ENCODE data around the gene GH1.
"Not testable (repeated sequence)": the region's sequence is repeated elsewhere in the genome, so short reads cannot be mapped to it uniquely, and the experiment has no call there.

Gene GH1

GRCh38 chr17:63894021-63894420, 24.6 kb downstream of the GH1 start:
- H3K36me3 ChIP-seq (ENCODE audit: insufficient read depth, insufficient read length, low read length); DNase-seq (ENCODE audit: low read depth, low spot score); H3K9me3 ChIP-seq (ENCODE audit: insufficient read depth, low read length); H3K4me1 ChIP-seq (ENCODE audit: insufficient read depth, insufficient read length); H3K4me3 ChIP-seq (ENCODE audit: insufficient read length, low read depth); H3K9ac ChIP-seq (ENCODE audit: insufficient read length, low read depth); H3K27me3 ChIP-seq (ENCODE audit: insufficient read depth, insufficient read length): not testable (repeated sequence)

GRCh38 chr17:63892316-63893037, 26.2 kb downstream of the GH1 start:
- H3K9ac ChIP-seq (ENCODE audit: insufficient read length, low read depth) = not testable (repeated sequence)

GRCh38 chr17:63889026-63889848, 29.4 kb downstream of the GH1 start:
- DNase-seq (ENCODE audit: low read depth, low spot score); H3K4me1 ChIP-seq (ENCODE audit: insufficient read depth, insufficient read length): not testable (repeated sequence)

More at GRCh38 chr17:63892316-63893037, 26.2 kb downstream of the GH1 start:
- not testable (repeated sequence) for H3K4me3 ChIP-seq (ENCODE audit: insufficient read length, low read depth); H3K4me1 ChIP-seq (ENCODE audit: insufficient read depth, insufficient read length); DNase-seq (ENCODE audit: low read depth, low spot score); H3K36me3 ChIP-seq (ENCODE audit: insufficient read depth, insufficient read length, low read length); H3K27me3 ChIP-seq (ENCODE audit: insufficient read depth, insufficient read length); H3K9me3 ChIP-seq (ENCODE audit: insufficient read depth, low read length)

GRCh38 chr17:63885119-63885518, 33.5 kb downstream of the GH1 start:
- not testable (repeated sequence) for H3K9ac ChIP-seq (ENCODE audit: insufficient read length, low read depth)

More at GRCh38 chr17:63889026-63889848, 29.4 kb downstream of the GH1 start:
- H3K9me3 ChIP-seq (ENCODE audit: insufficient read depth, low read length); H3K9ac ChIP-seq (ENCODE audit: insufficient read length, low read depth); H3K27me3 ChIP-seq (ENCODE audit: insufficient read depth, insufficient read length); H3K4me3 ChIP-seq (ENCODE audit: insufficient read length, low read depth); H3K36me3 ChIP-seq (ENCODE audit: insufficient read depth, insufficient read length, low read length): not testable (repeated sequence)

GRCh38 chr17:63882626-63883126, 36.0 kb downstream of the GH1 start:
- not testable (repeated sequence) for H3K36me3 ChIP-seq (ENCODE audit: insufficient read depth, insufficient read length, low read length); H3K4me3 ChIP-seq (ENCODE audit: insufficient read length, low read depth); H3K9me3 ChIP-seq (ENCODE audit: insufficient read depth, low read length); DNase-seq (ENCODE audit: low read depth, low spot score); H3K27me3 ChIP-seq (ENCODE audit: insufficient read depth, insufficient read length); H3K9ac ChIP-seq (ENCODE audit: insufficient read length, low read depth)
- peaks cover 11% of the 10 kb centered on the region for H3K4me1 ChIP-seq (ENCODE audit: insufficient read depth, insufficient read length)

More at GRCh38 chr17:63885119-63885518, 33.5 kb downstream of the GH1 start:
- not testable (repeated sequence) for DNase-seq (ENCODE audit: low read depth, low spot score); H3K27me3 ChIP-seq (ENCODE audit: insufficient read depth, insufficient read length); H3K36me3 ChIP-seq (ENCODE audit: insufficient read depth, insufficient read length, low read length); H3K4me3 ChIP-seq (ENCODE audit: insufficient read length, low read depth); H3K9me3 ChIP-seq (ENCODE audit: insufficient read depth, low read length)
- peaks cover 11% of the 10 kb centered on the region for H3K4me1 ChIP-seq (ENCODE audit: insufficient read depth, insufficient read length)

GRCh38 chr17:63881935-63882601, 36.6 kb downstream of the GH1 start, which contains the start of gene GH2:
Gene GH2, minus strand, starts transcription at chr17:63881944. Its CDS starts 143 bp downstream, at chr17:63881801.
- TF ChIP-seq YY1 (IDR thresholded peaks at IDR 0.05; ENCODE audit: insufficient read depth, insufficient read length) (no peak), ZNF274 (IDR thresholded peaks at IDR 0.05; ENCODE audit: low read depth, low read length) (no peak), SUZ12 (IDR thresholded peaks at IDR 0.05; ENCODE audit: extremely low read depth, insufficient read depth, insufficient read length) (no peak)
- no peaks in the 10 kb centered on the region for H3K36me3 ChIP-seq (ENCODE audit: insufficient read depth, insufficient read length, low read length)
- H3K4me3 ChIP-seq (ENCODE audit: insufficient read length, low read depth) = no peak within 1 kb of the TSS
- peak; percentile 35 for DNase-seq (ENCODE audit: low read depth, low spot score)
- no peaks in the 10 kb centered on the region for H3K9me3 ChIP-seq (ENCODE audit: insufficient read depth, low read length)
- peaks cover 11% of the 10 kb centered on the region for H3K4me1 ChIP-seq (ENCODE audit: insufficient read depth, insufficient read length)
- H3K27me3 ChIP-seq (ENCODE audit: insufficient read depth, insufficient read length) = no peaks in the 10 kb centered on the region
- H3K9ac ChIP-seq (ENCODE audit: insufficient read length, low read depth) = peak within 1 kb of the TSS; percentile 10

- H3K9me3 ChIP-seq (ENCODE audit: insufficient read depth, low read length); DNase-seq (ENCODE audit: low read depth, low spot score); H3K4me3 ChIP-seq (ENCODE audit: insufficient read length, low read depth); H3K36me3 ChIP-seq (ENCODE audit: insufficient read depth, insufficient read length, low read length); H3K27me3 ChIP-seq (ENCODE audit: insufficient read depth, insufficient read length): not testable (repeated sequence)
- H3K9ac ChIP-seq (ENCODE audit: insufficient read length, low read depth) = peak overlapping the region; percentile 10
- peaks cover 11% of the 10 kb centered on the region for H3K4me1 ChIP-seq (ENCODE audit: insufficient read depth, insufficient read length)
These were observed 37.3 kb downstream of the GH1 start for GRCh38 chr17:63881337-63881736.
